Activated CD8-positive, alpha-beta memory T cell treated with anti-CD3 and anti-CD28 coated beads, Interleukin-2, amount 50 U/mL, for 4 hours (primary cell): ENCODE measurements around the gene EEPD1.

Source experiments
- DNase-seq: peaks from one replicate; pipeline ENCODE4 v3.0.0-alpha.2; 2020

Gene EEPD1

DNA sequence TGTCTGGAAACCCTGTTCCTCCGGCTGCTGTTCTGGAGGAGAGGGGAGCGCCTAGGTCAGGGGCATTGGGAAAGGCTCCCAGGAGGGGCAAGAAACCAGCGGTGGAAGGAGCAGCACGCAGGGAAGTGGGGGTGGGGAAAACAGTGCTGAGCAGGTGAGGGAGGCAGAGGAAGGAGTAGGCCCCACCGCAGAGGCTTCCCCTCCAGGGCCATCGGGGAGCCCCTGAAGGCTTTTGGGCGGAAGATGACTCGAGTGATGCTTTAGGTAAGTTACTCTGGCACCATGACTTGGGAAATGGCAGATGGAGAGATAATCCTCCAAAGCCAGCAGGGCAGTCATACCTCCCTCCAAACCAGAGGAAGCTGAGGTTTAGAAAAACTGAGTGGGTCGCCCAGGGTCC, 130.1 kb downstream of the EEPD1 start:
- DNase-seq, result no peak

DNA sequence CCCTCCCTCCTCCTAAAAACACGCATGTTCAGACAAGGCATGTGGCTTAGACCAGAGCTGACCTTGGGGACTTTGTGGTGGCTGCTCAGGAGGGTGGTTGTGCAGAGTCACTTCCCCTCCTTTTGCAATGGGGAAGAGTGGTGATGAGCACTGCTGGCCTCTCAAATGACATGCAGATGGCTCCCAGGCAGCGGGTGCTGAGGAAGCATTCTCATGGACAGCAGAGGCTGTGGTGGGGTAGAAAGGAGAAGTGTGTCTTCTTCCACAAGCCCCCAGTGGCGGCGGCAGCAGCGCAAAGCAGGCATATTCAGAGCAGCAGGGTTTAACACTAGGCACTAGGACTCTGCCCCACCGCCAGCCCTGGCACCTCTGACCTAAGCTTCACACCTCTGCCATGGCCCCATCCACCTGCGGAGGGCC, 130.7 kb downstream of the EEPD1 start:
- no peak for DNase-seq

DNA sequence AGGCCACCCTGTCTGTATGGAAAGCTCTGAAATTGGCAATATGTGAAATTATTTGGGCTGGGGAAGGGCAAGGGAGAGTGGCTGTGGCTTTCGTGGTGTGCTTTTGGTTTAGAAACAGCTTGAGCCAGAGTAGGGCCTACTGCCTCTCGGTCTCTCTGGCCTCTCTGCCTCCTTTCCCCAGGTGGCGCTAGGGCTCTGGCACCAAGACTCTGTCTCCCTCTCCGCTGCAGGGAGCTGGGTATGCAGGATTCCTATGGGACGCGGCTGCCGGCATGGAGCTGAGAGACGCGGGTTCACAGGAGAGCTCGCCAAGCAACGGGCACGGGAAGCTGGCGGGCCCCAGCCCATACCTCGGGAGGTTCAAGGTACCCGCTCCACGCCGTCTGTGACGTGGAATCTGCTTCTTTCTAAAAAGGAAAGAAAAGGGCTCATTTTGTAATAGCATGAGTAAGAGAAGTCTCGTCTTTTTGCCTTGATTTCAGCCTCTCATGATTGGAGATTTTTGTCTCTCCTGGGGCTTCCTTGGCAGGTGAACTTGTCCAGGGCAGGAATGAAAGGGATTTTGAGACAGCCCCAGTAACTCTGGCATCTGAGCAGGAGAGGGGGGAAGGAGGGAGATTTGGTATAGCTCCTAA, 131.5 kb downstream of the EEPD1 start:
- no peak for DNase-seq

DNA sequence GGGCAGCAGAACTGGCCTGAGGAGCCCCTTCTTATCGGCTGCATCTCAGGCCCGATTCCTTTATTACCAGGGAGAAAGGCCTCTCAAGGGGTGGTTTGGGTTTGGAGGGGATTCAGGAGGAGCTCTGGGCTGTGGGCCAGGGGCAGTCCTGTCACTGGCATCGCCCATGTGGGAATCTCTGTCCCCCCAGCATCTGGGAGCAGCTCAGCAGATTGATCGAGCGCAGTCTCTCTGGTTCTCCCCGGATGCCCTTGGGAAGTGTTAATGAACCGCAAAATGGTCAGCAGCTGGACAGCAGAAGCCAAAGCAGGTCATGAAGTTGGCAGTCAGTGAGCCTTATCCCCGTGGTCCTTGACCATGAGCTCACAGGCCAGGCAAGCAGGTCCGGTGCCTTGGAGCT, 132.2 kb downstream of the EEPD1 start:
- DNase-seq, result no peak

DNA sequence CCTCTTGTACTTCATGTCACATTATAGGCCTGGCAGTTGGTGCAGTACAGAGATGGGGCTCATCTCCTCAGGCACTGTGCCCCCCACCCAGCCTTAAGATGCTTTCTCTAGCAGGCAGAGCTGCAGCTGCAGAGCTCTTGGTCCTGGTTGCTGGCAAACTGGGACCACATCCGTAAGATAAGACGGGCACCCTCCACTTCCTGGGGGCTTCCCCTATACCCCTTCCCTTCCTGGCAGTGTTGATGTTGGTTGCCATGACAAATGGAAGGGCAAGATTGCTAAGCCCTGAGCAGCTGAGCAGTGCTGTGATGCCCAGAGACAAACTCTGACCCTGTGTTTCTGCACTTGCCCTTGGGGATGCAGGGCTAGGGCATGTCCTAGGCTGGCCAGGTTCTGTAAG, 133.2 kb downstream of the EEPD1 start:
- peak; percentile 30 for DNase-seq

DNA sequence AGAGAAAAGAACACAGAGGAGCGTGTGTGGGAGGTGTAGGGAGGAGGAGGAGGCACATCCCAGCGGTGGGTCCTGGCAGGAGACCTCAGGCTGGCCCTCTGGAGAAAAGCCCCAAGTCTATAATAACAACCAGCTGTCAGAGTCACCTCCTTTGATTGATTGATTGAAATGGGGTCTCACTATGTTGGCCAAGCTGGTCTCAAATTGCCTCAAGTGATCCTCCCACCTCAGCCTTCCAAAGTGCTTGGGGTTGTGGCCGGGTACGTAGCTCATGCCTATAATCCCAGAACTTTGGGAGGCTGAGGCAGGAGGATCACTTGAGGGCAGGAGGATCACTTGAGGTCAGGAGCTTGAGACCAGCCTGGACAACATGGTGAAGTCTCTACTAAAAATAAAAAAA, 133.6 kb downstream of the EEPD1 start:
- DNase-seq, result no peak

DNA sequence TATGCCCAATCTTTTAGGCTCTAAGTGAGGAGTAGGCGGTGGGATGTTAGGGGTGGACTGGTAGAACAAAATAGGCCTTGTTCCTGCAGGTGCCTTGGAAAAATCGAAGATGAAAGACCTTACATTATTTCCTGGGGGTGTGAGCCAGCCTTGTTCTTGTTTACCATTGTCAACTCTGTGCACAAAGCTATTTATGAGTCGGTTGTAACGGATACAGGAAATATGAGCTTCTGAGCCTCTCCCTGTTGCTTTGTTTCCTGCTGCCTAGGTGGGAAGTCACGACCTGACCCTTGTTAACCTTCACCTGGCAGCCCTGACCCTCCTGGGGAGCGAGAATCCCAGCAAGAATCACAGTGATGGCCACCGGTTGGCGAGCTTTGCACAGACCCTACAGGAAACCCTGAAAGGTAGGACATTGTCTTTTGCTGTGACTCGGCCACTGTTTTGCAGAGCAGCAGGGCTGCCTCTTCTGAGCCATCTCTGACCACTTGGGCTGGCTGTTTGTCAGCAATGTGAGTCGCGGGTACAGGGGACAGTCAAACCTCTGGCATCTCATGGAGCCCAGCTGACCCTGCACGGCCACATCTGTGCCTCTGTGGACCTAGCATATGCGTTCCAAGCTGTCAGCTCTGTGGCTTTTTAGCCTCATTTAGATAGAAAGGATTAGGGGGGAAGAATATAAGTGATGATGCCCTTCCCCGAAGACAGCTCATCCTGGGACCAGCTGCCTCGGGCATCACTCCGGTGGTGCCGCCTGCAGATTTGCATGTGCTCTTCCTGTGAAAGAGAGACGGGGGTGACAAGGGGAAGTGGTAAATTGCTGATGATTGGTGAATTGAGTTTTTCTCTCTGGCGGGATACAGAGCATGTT, 134.6 kb downstream of the EEPD1 start:
- no peak for DNase-seq

DNA sequence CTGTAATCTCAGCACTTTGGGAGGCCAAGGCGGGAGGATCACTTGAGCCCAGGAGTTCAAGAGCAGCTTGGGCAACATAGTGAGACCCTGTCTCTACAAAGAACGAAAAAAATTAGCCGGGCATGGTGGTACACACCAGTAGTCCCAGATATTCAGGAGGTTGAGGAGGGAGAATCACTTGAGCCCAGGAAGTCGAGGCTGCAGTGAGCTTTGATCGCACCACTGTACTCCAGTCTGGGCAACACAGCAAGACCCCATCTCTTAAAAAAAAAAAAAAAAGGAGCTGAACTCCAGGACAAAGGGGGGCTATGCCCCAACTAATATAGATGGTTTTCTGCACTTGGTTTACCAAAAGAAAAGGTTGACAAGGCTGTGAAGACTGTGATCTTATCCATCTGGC, 135.4 kb downstream of the EEPD1 start:
- no peak for DNase-seq

DNA sequence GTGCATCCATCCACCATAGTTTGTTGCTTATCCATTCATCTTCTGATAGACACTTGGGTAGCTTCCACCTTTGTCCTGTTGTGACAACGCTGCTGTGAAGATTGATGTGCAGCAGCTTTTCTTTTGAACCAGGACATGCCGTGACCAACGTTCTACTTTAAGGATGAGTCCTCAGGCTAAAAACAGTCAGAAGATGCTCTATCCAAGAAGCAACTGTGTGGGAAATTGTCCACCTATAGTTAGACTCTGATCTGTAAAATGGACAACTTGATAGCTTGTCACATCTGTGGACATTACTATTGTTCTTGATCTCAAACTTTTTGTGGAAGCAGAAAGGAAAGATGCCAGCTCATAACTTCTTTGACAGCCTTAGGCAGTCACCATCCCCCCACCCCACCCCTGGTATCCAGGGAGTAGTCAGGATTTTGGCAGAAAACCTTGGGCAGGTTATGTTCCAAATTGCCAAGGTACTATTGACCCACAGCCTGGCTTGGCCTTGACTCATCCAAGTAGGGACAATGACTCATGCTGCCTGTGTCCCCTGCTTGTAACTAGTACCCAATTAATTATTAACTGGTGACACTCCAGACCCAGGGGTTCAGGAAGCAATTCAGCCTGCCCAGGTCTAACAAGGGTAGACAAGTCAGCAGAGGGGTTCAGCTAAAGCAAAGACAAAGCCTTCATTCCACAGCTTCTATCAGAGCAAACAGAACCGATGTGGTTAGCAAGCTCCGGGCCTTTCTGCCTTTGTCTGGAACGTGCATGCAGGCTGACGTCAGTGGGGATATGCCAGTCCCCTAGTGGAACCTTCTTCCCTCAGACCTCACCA, 137.0 kb downstream of the EEPD1 start:
- no peak for DNase-seq

DNA sequence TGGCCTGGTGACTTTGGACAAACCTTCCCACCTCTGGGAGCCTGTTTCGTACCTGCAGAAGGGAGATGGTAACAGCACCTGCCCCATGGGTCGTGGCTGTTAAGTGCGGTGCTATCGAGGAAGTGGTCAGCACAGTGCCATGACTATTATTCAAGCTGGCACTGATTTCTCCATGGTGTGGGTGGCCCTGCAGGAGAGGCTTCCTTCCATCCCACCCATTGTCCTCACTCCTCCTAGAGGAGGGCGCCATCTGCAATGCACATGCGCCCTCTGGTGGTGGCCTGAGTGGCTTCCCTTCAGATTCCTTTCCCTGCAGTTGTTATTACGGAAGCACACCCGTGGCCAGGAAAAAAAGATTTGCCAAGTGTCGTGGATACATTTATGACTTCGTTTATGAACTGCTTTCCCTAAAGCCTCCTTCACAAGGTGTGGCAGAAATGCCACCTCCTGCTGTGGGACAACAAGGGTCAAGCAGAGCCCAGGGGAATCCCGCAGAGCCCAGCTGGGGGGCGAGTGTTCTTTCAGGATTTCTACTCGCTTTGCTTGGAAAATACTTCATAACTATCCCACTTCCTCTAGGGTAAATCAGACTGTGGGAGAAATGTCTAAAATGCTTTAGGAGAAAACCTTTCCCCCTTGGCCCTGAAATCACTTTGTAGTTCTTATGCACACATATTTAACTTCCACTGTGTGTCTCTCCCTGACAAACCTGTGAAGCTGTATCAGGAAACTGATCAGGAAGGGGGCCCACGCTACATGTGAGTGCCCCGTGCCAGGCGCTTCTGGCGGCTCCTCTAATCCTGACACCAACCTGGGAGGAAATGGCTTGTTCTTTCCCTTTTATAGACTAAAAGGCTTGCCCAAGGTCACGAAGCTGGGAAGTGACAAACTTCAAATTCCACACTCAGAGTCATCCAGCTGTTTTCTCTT, 138.6 kb downstream of the EEPD1 start:
- peak; percentile 76 for DNase-seq

DNA sequence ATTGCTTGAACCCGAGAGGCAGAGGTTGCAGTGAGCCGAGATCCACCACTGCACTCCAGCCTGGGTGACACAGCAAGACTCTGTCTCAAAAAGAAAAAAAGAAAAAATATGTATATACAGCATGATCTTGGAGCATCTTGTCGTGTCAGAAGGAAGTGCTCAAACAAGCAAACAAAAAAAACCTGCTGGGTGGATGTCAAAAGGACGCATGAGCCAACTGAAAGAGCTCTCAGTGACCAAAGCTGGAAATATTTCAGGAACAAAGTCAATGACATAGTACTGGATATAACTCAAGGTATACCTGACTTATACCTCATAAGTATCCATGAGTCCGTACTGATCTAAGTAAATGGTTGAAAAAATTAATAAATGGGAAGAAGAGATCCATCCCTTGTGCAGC, 142.0 kb downstream of the EEPD1 start:
- no peak for DNase-seq

DNA sequence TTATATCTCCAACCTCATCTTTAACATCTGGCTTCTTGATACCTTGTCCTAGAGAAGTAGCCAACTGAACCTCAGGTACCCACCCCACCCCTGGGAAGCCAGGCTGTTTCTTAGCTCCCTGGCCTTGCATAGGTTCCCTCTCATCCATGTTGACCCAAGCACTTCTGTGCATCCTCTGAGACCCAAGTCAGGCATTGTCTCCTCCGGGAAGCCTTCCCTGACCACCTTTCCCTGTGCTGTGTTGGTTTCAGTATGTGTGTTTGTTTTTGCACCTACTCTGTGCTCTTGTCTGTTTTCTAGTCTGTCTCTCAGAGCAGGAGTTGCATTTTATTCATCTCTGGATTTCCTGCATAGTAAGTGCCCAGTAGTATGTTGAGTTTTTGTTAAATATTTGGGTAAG, 143.2 kb downstream of the EEPD1 start:
- no peak for DNase-seq

DNA sequence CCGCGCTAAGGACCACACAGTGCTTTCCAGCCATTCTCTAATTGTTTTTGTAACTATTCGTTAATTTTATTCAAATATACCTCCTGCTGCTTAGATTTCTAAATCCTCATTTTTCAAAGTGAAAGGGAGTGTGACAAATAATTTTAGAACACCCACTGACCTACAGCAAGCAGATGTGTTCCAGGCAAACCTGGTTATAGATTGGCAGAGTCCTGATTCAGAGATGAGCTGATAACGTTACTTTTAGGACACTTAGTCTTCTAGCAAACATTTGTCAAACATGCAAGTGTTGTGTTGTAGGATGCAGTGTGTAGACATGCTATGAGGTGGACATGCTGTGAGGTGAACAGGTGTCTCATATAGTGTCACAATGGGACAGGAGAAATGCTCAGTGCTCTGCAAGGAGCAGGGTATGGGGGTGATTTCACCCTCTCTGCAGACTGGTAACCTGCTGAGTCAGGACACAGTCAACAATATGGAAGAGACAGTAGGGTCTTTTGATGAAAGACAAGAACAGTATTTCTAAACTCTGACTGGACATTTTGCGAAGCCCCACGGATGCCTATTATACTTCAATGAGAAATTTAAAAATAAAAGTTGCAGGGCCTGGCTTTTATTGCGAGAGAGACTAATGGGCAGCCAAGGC, 144.4 kb downstream of the EEPD1 start:
- DNase-seq, result no peak

DNA sequence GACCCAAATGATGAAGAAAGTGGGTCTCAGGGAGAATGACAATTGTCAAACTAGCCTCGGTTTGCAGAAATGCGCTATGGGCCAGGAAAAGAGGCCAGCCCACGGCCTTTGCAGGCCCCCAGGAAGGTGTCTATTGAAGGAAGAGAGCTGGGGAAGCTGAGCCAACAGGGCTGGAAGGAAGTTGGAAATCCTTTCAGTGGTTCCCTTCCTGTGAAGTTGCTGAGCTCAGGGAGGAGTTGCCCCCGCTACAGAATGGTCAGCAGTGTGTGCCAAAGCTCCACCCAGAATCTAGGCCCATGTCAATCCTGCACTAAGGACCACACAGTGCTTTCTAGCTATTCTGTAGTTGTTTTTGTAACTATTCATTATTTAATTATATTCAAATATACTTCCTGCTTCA, 145.1 kb downstream of the EEPD1 start:
- DNase-seq, result no peak

DNA sequence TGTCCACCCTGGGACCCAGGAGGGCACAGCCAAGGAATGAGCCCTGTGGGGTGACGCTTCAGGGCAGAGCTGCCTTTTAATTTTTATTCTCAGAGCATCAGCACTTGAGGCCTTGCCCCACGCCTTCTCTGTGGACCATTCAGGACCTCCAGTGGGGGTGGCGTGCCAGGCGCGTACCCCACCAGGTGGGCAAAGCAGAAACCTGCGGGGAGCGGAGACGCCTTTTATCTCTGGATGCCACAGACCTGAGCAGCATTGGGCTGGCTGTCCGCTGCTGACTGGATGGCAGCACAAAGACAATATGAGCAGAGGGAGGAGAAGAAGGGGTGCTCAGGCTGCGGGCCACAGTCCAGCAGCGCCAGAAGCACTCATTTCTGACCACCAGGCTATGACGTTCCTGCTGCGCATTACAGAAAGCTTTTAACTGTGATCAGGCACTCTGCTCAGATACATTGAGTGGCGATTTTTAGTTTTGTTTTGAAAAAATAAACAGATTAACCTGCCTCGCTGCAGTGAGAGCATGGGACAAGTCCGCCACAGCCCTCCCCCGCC, 146.2 kb downstream of the EEPD1 start:
- DNase-seq, result no peak

DNA sequence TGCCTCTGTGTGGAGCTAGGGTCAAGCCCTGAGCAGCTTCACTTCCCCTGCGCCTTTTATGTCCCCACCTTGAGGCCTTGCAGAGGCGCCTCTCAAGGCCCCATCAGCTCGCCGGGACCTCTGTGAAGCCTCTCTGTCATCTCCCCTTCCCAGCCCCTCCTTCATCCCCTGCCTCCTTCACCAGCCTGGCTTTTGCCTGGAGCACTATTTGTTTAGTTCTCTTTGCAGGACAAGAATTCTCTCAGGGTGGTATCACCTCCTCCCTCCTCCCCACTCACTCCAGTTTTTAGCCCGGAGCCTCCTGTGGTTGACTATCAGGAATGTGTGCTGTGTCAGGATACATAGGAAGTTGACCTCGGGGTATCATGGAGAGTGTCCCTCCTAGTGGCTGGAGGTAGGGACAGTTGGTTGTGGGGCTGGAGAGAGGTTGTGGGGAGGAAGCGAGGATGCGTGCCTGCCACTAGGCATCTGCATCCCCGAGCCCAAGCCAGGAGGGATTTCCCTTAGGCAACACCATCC, 146.8 kb downstream of the EEPD1 start:
- DNase-seq, result no peak

DNA sequence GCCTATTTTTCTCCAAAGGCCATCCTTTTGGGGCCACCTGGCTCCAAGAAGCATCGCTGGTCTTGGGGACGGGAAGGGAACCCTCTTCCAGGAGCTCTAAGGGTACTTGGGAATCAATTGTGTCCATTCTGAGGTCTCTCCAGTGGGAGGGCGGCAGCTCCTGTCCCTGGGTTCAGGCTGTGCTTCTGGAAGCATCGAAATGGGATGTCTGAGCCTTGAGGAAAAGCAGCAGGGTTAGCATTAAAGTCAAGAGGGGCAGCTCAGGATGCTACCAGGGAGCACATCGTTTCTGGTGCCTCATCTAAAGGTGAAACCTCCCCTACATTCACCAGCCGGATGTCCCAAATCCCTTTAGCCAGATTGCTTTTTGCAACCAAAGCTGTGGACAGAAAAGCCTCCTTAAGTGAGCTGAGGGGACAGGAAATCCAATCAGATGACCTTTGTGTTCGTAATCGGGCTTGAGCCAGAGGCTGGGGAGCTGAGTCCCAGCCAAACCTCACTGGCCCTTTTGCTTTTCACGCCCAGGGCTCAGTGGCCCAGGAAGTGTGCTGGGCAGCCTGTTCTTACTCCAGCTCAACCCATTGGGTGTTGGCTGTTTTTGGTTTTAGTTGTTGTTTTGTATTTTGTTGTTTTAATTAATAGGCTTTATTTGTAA, 147.8 kb downstream of the EEPD1 start:
- no peak for DNase-seq

DNA sequence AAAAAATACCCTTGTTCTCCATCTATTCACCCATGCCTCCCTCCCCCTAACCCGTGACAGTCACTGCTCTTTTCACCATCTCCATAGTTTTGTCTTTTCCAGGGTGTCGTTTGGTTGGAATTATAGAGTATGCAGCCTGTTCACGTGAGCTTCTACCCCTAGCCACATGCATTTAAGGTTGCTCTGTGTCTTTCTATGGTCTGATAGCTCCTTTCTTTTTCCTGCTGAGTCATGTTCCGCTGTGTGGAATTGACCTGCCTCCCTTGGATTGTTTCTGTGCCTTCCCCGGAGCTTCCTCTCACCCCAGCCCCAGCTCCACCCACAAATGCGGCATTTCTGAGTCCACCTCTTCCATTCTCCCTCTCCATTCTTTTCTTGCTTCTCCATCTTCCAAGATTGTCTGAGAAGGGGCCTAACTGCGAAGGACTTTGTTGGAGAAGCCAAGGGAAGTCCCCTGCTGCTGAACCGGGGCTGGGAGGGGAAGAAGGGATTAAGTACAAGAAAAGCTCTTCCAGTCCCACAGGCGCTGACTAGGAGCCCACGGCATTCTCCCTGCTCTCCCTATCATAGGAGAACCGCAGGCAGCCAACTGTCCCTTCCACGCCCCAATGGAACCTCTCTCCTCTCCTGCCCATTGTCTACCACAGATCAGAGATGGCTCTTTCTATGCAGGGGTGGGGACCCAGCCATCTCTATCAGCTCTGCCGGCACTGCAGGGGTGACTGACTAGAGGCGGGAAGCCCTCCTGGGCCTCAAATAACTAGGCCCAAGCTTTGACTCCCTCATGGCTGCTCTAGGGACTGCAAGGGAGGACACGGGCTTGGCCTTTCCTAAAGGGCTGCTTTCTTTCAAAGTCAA, 149.1 kb downstream of the EEPD1 start:
- no peak for DNase-seq

DNA sequence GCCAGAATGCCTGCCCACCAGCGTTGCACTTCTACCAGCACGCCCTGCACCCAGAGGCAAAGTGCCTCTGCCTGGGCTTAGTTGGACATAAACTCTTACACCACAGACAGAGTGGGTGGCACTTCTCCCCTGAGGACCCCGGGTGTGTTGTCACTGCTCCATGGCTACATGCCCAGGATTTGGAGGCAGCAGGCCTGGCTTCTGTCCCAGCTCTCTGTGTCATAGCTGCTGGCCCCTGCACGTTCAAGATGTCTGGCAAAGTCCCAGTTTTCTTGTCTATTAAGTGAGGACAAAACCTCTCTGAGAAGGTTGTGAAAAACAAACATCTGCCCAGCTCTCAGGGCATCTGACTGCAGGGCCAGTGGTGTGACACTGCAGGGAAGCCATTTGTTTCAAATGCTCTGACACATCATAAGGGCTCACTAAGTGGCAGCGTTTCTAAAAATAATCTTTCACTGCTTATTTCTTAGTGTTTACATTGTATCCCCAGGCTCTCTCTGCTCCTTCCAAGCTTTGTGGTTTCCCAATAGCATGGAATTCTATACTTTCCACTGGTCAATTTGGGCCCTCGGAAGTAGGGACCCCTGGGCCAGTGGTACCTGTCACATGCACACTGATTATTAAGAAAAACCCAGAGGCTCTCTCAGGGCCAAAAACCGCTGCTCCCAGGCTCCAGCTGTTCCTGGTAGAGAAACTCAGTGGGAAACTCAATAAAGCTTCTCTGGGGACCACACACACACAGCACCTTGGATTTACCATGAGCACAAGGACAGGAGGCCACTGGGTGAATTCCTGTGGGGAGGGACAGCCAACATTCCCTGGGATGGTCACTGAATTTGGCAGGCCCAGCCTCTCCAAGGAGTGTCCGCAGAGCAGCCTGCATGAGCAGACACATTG, 150.4 kb downstream of the EEPD1 start:
- no peak for DNase-seq
